Measurements from ENCODE around the gene DSTYK. TPM values are rescaled to one million over a fixed set of nuclear protein-coding genes. Genes with fewer than 3 reads are reported as not detected.

Gene DSTYK
- total RNA-seq, 1 donor from 2014 or later: 5.8 TPM

DNA sequence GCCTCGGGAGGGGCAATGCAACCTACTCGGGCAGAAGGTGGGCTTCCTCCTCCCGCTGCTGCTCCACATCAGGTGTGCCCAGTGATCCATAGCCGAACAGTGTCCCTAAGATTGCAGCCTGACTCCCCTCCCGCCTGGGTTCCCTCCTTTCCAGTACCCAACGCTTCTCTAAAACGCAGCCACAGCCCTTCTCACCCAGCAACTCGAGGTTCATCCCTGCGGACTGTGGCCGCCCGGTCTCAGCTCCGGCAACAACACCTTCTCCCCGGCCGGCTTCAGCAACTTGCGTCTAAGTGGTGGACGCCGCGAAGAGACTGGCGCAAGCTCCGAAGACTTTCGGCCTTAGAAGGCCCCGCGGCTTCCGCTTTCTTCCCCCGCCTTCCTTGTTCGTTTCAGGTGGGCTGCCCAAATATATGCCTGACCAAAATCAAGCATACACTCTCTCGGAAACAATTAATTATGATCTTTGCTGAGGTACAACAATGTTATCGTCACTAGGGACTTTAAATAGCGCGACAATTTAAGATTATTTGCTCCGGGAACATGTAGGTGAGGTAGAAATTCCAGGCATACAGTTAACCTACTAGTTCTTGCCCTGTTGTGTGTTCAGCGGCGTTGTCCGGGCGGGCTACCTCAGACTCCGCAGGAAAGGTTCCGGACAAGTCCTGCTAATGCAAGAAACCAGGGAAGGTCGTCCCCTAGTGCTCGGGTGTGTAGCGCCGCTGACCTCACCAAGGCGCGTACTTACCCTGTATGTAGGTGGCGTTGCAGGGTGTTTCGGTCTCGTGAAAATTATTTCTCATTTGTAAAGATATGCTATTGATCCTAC, 89.6 kb downstream of the DSTYK start, which contains the start of gene RBBP5:
Gene RBBP5, minus strand, starts transcription at position 319 of the 829 bp plus-strand sequence. Its CDS starts 105 bp downstream, at position 214.
- peak; percentile 95 for DNase-seq (ENCODE audit: low read depth)
- TF ChIP-seq, protein P1, sequence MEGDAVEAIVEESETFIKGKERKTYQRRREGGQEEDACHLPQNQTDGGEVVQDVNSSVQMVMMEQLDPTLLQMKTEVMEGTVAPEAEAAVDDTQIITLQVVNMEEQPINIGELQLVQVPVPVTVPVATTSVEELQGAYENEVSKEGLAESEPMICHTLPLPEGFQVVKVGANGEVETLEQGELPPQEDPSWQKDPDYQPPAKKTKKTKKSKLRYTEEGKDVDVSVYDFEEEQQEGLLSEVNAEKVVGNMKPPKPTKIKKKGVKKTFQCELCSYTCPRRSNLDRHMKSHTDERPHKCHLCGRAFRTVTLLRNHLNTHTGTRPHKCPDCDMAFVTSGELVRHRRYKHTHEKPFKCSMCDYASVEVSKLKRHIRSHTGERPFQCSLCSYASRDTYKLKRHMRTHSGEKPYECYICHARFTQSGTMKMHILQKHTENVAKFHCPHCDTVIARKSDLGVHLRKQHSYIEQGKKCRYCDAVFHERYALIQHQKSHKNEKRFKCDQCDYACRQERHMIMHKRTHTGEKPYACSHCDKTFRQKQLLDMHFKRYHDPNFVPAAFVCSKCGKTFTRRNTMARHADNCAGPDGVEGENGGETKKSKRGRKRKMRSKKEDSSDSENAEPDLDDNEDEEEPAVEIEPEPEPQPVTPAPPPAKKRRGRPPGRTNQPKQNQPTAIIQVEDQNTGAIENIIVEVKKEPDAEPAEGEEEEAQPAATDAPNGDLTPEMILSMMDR (conservative IDR thresholded peaks at IDR 0.05; ENCODE audit: low read depth, low read length): peak; percentile 78
- H3K4me3 ChIP-seq (ENCODE audit: low read depth, low read length): peak within 1 kb of the TSS; percentile 93

DNA sequence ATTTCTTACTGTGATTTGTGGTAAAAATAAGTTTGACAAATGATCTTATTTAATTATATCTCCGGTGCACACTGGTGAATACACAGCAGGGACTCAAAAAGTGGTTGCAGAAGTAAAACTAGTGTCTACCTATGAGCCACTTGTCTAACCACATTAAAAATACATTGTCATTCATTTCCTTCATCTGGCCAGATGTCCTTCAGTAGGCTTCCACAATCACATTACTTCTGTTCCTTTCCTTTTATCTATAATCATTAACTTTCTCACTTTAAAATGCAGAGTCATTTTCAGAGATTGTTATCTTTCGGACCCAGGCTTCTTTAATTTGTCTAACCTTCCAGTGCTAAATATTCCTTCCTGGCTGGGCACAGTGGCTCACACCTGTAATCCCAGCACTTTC, 92.8 kb downstream of the DSTYK start:
- H3K4me3 ChIP-seq (ENCODE audit: low read depth, low read length): no peak overlapping the region
- TF ChIP-seq, protein P1 (conservative IDR thresholded peaks at IDR 0.05; ENCODE audit: low read depth, low read length): no peak
- no peak for DNase-seq (ENCODE audit: low read depth)

DNA sequence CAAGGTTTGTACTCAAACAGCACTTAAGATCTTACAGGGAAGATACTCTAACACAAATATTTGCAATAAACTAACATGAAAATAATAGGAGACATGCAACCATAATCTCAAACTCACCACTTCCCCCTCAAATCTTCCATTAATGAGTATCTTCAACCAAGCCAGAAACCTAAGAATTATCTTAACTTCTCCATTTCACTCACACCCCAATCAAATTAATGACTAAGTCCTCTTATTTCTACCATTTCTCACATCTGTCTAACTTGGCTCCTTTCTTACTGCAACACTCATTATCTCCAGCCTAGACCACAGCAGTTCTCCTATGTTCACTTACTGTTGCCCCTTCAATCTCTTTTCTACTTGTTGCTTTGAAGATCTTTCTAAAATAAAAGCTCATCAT, 100.1 kb downstream of the DSTYK start:
- no peak overlapping the region for H3K4me3 ChIP-seq (ENCODE audit: low read depth, low read length)
- no peak for DNase-seq (ENCODE audit: low read depth)
- TF ChIP-seq, protein P1 (conservative IDR thresholded peaks at IDR 0.05; ENCODE audit: low read depth, low read length): no peak

DNA sequence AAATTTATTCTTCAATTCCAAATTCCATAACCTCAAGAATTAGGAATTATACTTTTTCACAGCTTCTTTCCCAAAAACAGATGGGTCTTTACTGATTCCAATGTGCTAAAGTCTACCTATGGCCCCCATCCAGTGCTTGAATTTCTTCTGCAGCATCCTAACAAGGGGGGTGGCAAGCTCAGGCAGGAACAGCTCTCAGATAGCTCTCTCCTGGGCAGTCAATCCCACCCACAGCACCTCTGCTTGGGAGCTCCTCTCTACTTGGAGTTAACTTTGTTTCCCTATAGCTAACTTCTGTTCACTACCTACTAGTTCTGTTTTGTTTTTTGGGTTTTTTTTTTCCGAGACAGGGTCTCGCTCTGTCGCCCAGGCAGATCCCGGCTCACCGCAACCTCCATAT, 101.8 kb downstream of the DSTYK start:
- TF ChIP-seq, protein P1 (conservative IDR thresholded peaks at IDR 0.05; ENCODE audit: low read depth, low read length): no peak
- no peak for DNase-seq (ENCODE audit: low read depth)
- H3K4me3 ChIP-seq (ENCODE audit: low read depth, low read length): no peak overlapping the region

DNA sequence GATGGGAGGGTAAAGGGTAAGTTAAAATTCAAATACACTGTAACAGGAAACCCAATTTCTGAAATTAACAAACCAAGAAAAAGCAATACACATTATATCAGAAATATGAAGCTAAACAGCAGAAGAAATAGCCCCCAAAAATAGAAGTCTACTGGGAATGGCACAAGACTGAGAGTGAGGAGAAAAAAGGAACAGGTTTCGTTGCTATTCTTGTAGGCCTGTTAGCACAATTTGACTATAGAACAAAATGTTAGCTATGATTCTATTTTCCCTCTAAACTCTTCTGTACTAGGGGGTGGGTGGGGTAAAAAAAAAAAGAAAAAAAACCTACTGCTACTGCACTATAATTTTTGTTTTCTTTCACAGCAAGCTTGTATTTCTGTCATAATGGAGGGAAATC, 102.2 kb downstream of the DSTYK start:
- H3K4me3 ChIP-seq (ENCODE audit: low read depth, low read length): no peak overlapping the region
- DNase-seq (ENCODE audit: low read depth): no peak
- TF ChIP-seq, protein P1 (conservative IDR thresholded peaks at IDR 0.05; ENCODE audit: low read depth, low read length): no peak

DNA sequence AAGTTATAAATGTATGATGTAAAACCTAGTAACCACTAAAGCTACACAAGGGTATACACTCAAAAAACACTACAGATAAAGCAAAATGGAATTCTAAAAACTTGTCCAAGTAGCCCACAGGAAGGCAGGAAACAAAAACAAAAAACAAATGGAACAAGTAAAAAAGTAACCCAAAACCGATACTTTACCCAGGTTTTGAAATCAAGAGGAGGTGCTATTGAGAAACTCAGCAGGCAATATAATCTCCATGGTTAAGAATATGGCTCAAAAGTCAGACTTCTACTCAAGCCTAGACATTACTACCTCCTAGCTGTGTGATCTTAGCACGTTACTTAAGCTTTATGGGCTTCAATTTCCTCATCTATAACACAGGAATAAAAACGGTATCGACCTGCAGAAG, 103.0 kb downstream of the DSTYK start:
- DNase-seq (ENCODE audit: low read depth): no peak
- TF ChIP-seq, protein P1 (conservative IDR thresholded peaks at IDR 0.05; ENCODE audit: low read depth, low read length): no peak
- H3K4me3 ChIP-seq (ENCODE audit: low read depth, low read length): no peak overlapping the region

DNA sequence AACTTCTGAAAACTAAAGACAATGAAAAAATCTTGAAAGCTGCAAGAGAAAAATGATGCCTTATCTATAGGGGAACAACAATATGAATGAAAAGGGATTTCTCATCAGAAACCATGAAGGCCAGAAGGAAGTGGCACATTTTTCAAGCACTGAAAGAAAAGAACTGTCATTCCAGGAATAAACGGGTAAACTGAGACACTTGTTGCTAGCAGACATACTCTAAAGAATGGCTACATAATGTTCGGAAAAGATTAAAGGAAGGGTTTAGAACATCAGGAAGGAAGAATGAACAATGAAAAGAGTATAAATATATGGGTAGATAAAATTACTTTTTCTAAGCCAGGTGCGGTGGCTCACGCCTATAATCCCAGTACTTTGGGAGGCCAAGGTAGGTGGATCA, 104.2 kb downstream of the DSTYK start:
- TF ChIP-seq, protein P1 (conservative IDR thresholded peaks at IDR 0.05; ENCODE audit: low read depth, low read length): no peak
- H3K4me3 ChIP-seq (ENCODE audit: low read depth, low read length): no peak overlapping the region
- no peak for DNase-seq (ENCODE audit: low read depth)
